GM18873 (cell line): ENCODE measurements around the gene RBM23.
"Not testable (repeated sequence)": the region's sequence is repeated elsewhere in the genome, so short reads cannot be mapped to it uniquely, and the experiment has no call there.

ENCODE experiments used
- ATAC-seq: cut with Tn5 transposase; IDR thresholded peaks from one replicate; pipeline ENCODE4 v1.9.1; 2021; ENCODE audit warnings: mild to moderate bottlenecking, moderate library complexity, moderate number of reproducible peaks; ENCODE audit not compliant: unreplicated experiment, low FRiP score

Gene RBM23

GRCh38 chr14:22920697-22921096 is 1.7 kb upstream of the RBM23 start:
- ATAC-seq: no peak

GRCh38 chr14:22919601-22919921 is 612 bp upstream of the RBM23 start:
- ATAC-seq: peak; percentile 7

DNA sequence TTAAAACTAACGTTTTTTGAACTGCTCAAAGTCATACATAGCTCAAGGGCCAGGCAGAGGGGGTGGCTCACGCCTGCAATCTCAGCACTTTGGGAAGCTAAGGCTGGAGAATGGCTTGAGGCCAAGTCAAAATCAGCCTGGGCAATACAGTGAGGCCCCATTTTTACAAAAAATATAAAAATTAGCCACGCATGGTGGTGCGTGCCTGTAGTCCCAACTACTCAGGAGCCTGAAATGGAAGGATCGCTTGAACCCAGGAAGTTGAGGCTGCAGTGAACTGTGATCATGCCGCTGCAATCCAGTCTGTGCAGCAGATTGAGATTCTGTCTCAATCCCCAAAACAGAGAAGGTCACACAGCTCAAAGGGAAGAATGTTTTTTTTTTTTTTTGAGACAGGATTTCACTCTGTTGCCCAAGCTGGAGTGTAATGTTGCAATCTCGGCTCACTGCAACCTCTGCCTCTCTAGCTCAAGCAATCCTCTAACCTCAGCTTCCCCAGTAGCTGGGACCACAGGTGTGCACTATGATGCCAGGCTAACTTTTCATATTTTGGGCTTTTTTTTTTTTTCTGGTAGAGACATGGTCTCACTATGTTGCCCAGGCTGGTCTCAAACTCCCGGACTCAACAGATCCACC is 2.9 kb downstream of the RBM23 start:
- ATAC-seq: no peak

GRCh38 chr14:22914836-22915235 is 4.1 kb downstream of the RBM23 start:
- ATAC-seq: not testable (repeated sequence)

DNA sequence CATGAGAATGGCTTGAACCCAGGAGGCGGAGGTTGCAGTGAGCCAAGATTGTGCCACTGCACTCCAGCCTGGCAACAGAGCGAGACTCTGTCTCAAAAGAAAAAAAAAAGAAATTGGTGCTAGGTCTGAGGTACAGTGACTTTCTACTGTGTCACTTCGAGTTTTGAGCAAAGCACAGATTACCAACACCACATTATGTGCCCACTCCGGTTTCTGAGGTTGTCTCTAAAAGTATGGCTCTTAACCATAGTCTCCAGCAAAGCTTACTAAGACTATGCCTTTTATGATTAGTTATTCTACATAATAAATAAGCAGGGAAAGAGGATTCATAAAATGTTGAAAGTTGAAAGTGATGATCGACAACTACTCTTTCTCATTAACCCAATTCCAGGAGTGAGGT is 8.0 kb downstream of the RBM23 start:
- no peak for ATAC-seq

DNA sequence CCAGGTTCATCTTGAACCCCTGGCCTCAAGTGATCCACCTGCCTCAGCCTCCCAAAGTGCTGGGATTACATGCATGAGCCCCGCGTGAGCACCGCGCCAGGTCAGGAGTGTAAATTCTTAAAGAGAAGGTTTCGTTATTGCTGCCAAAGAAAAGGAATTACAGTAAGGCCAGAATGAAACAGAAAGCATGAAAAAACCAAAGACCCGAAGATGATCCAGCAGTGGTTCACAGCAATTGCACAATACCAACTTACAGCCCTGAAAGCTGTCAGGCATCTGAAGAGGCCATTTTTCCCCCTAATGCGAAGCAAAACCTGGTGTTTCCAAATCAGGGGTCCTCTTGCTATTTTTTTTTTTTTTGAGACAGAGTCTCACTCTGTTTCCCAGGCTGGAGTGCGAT is 10.3 kb downstream of the RBM23 start:
- no peak for ATAC-seq

- ATAC-seq: no peak
Measured at GRCh38 chr14:22907429-22907828, 11.5 kb downstream of the RBM23 start.

DNA sequence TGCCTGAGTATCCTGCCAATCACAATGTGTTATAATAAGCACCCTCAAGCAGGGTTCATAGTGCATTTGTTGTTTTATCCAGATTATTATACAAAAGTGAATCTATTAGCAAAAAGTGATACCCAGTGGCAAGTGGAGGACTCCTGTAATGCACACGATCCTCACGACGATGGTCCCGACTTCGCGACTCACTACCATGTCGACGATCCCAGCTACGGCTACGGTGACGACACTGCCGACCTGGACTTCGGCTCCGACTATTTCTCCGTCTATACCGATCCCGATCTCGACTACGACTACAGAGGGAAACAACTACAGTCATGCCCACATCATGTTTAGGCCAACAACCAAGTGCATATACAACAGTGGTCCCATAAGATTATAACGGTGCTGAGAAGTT is 12.9 kb downstream of the RBM23 start:
- ATAC-seq: no peak

- no peak for ATAC-seq
Measured at GRCh38 chr14:22905627-22906026, 13.3 kb downstream of the RBM23 start.

DNA sequence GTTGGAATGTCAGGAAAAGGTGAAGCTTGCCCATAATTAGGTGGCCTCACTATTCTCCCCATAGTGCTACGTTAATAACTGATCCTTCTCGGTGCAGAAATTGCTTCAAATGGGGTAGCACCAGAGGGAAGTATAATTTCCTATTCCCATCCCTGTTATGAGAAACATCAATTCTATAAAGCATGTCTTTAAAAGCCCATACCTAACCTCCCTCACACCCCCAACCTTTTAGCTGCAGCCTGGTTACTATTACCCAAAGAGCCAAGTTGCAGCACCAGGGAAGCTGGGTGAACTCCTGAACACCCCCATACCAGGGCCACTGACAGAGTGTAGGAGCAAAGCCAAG is 15.2 kb downstream of the RBM23 start:
- no peak for ATAC-seq

- no peak for ATAC-seq
Measured at GRCh38 chr14:22901799-22902198, 17.1 kb downstream of the RBM23 start.

- ATAC-seq: no peak
Measured at GRCh38 chr14:22900081-22900799, 18.7 kb downstream of the RBM23 start.

- ATAC-seq: no peak
Measured at GRCh38 chr14:22898302-22899090, 20.5 kb downstream of the RBM23 start.

DNA sequence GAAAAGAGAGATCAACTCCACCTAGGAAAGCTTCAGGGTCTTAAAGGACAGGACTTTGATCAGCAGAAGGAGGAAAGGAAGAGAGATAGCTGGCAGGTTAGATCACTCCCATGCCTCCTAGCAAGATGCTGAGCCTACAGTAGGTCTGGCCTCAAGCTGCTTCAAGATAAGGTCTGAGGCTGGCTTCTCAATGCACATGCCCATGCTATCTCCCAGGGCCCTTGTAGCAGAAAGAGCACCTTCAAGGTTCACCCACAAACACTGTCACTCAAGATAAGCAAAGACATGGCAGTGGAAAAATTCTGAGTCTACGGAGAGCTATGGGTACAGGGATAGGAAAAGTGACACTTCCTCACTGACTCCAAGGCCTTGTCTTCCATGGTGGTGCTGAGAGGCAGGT is 21.6 kb downstream of the RBM23 start:
- ATAC-seq: no peak

DNA sequence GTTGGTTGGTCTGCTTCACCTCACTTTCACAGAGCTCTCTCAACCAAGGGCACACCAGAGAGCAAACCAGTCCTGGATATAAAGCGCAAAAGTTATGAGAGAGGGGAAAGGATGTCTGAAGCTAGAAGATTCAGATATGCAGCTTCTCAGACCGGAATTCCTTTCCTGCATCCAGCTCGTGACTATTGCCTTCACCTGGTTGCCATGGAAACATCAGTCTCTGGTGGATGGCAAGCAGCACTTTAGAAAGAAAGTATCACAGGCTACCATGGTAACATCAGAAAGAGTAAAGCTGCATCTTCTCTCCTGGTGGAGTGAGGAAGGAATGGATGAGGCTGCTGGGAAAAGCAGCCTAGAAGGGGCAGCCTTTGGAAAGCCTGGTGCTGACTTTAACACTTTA is 22.2 kb downstream of the RBM23 start:
- no peak for ATAC-seq

GRCh38 chr14:22896356-22896755 is 22.6 kb downstream of the RBM23 start:
- no peak for ATAC-seq

DNA sequence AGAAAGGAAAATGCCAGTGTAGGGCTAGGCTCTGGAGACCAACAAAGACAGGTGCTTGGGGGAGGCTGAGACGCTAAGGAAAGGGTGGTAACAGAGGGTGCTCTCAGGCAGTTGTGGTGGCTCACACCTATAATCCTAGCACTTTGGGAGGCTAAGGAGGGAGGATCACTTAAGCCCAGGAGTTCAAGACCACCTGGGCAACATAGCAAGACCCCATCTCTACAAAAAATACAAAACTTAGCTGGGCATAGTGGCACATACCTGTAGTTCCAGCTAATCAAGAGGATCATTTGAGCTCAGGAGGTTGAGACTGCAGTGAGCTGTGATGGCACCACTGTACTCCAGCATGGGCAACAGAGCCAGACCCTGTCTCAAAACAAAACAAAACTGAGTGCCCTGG is 23.5 kb downstream of the RBM23 start:
- no peak for ATAC-seq

- ATAC-seq: no peak
Measured at GRCh38 chr14:22893706-22894105, 25.2 kb downstream of the RBM23 start.

GRCh38 chr14:22892488-22892887 is 26.5 kb downstream of the RBM23 start:
- ATAC-seq: no peak

DNA sequence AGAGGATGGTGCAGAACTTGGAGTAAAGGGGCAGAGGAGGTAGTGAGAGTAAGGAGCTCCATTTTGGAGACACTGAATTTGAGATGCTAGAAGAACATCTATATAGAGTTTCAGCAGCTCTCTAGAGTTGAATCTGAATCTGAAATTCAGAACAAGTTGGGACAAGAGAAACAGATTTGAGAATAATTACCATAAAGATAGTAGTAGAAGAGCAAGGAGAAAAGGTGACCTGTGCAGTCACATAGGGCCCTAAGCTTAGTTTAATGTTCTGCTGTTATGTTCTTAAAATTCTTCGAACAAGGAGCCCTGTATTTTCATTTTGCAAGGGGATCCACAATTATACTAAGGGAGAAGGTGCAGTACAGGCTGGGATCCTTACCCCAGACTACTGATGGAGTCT is 28.5 kb downstream of the RBM23 start:
- no peak for ATAC-seq

DNA sequence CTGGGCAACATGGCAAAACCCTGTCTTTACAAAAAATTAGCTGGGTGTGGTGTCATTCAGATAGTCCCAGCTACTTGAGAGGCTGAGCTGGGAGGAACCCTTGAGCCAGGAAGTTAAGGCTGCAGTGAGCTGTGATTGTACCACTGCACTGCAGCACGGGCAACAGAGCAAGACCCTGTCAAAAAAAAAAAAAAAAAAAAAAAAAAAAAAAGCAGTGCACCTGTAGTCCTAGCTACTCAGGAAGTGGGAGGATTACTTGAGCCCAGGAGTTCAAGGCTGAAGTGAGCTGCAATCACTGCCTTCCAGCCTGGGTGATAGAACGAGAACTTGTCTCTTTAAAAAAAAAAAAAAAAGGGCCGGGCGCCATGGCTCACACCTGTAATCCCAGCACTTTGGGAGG is 30.3 kb downstream of the RBM23 start:
- no peak for ATAC-seq

DNA sequence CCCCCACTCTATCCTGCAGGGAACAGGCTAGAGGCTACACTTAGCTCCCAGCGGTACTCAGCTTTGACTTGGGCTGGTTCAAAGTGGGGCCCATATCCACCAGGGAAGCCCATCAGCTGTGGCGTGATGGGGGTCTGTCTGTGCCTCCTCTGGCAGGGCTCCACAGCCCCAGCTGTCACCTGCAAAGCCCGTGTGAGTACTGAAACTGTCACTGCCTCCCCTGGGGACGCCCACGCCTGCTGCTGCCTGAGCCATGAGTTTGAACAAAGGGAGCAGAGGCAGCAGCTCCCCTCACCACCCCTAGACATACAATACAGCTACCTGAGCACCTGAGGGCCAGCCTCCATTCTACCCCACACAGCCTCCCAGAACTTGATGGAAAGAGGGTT is 31.0 kb downstream of the RBM23 start:
- ATAC-seq: peak; percentile 37
